Measurements from ENCODE around the gene FCRL3.

GRCh38 chr1:157628773-157629172 lies 71.8 kb downstream of the FCRL3 start:
- TF ChIP-seq TAF1 (IDR thresholded peaks at IDR 0.05; ENCODE audit: borderline replicate concordance, insufficient read depth, low read length), result no peak
- TF ChIP-seq POLR2AphosphoS5 (IDR thresholded peaks at IDR 0.05; ENCODE audit: low read depth, low read length), result no peak

All from PFSK-1 (cell line).